GM18907 (cell line): ENCODE data around the gene APBA3.

Experiments
- ATAC-seq: cut with Tn5 transposase; IDR thresholded peaks from one replicate; pipeline ENCODE4 v1.9.1; 2021; ENCODE audit warnings: mild to moderate bottlenecking, moderate library complexity; ENCODE audit not compliant: unreplicated experiment

APBA3 gene, protein sequence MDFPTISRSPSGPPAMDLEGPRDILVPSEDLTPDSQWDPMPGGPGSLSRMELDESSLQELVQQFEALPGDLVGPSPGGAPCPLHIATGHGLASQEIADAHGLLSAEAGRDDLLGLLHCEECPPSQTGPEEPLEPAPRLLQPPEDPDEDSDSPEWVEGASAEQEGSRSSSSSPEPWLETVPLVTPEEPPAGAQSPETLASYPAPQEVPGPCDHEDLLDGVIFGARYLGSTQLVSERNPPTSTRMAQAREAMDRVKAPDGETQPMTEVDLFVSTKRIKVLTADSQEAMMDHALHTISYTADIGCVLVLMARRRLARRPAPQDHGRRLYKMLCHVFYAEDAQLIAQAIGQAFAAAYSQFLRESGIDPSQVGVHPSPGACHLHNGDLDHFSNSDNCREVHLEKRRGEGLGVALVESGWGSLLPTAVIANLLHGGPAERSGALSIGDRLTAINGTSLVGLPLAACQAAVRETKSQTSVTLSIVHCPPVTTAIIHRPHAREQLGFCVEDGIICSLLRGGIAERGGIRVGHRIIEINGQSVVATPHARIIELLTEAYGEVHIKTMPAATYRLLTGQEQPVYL

DNA sequence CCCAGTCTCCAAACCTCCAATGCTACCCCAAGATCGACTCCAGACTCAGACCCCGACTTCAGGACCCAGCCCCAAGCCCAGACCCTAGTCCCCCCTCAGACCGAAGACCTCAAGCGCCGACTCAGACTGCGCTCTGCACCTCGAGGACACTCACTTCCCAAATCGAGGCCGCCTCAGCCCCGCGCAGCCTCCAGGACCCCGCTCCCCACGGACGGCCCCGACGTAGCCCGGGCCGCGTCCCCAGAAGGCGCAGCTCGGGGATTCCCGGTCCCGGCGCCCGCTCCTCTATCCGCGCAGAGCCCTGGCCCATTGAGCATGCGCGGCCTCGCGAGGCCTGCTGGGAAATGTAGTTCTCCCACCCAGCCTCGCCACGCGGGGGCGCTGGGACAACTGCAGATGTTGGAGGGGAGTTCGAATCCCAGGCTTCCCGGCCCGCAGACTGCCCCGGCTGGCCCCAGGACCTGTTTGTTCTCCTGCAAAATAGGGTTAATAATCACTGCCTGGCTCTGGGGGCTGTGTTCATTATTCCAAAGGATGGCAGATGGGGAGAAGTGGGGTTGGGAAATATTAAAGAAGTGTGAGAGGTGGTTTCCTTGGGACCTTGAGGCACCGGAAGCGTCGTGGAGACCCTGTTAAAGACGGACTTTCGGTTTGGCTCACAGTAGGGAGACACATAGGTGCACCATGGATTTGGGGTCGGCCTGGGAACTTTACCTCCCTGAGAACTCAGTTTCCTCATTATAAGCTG, at the start of gene APBA3:
Gene APBA3 (minus strand): TSS at position 311 of the 748 bp plus-strand sequence. CDS start 1,428 bp downstream, outside the sequence.
- peak; percentile 50 for ATAC-seq

DNA sequence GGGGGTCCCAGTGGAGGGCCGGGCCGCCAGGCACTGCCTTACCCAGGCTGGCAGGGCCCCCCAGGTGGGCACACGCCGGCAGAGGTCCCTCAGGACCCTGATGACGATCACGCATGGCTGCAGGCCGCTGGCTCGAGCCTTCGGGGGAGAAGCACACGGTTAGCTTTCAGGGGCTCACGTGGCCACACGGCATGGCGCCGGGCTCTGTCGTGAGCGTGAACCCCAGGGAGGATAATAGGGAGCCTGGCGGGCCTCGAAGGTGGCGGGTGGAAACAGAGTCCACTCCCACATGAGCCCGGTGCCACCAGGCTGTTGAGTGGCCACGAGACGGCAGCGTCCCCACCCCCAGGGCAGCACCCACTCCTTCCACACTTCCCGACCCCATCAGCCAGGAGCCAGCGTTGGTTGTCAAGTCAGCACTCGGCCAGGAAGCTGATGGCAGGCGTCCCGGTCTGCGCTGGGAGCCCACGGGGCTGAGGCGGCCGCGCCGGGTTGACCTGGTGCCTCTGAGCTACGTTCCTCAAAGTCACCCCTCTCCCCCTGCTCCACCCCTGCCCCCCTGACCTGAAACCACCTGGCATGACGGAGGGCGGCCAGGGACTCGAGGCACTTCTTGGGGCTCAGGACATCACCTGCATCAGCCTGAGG, 49.3 kb upstream of the APBA3 start:
- peak; percentile 23 for ATAC-seq

DNA sequence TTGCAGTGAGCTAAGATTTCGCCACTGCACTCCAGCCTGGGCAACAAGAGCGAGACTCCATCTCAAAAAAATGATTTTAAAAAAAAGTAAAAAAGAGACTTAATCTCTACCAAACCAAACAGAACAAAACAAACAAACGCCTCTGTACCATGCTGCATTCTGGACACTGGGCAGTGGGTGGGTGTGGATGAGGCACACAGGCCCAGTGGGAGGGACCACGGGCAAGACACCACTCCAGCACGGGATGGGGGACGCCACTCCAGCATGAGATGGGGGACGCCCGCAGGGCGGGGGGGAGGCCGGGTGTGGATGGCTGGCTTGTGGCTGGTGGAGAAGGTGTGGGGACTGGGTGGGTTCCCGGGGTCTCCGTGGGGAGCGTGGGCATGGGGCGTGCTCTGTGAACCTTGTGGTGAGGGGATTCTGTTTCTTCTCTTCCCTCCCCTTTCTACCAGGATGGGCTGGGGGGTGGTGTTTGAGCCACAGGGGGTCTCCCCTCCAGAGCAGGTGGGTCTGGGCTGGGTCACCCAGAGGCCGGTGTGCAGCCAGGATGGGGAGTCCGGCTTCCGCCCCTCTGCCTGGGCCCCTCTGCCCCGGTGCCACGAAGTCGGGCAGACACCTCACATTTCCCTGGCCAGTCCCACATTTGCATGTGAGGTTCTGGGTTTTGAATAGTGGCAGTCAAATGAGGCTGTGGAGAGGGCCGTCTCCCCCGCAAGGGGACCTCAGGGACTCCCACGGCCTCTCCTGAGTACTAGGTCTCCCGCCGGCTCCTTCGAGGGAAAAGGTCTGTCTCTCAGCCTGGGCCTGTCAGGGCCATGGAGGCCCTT, 48.6 kb upstream of the APBA3 start:
- ATAC-seq, result peak; percentile 55

DNA sequence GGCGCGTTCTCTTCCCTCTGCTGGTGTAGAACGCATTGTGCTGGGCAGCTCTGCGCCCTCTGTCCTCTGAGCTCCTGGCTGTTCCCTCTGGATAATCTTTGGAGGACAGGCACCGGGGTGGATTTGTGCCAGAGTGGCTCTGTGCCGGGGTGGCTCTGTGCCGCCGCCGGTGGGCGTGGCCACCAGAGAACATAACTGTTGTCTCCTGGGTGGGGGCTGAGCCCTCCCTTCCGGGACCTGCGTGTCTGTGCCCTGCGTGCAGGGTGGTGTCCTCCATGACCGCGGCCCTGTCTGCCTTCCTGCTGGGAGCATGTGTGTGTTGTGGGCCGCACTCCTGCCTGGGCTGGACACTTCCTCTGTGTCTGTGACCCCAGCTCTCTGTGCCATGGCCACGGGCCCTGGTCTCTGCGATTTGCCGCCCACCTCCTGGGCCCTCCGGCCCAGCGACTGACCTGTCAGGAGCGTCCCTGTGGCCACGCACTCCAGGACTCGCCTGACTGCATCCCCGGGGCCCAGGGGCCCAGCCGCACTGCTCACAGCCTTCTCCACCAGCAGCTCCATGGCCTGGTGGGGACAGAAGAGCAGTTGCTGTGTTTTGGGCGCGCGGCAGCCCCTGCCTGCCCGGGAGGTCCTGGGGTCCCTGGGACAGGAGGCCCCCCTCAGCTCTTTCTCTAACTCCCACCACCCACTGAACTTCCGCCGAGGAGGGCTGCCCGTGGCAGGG, 47.1 kb upstream of the APBA3 start:
- ATAC-seq, result no peak

DNA sequence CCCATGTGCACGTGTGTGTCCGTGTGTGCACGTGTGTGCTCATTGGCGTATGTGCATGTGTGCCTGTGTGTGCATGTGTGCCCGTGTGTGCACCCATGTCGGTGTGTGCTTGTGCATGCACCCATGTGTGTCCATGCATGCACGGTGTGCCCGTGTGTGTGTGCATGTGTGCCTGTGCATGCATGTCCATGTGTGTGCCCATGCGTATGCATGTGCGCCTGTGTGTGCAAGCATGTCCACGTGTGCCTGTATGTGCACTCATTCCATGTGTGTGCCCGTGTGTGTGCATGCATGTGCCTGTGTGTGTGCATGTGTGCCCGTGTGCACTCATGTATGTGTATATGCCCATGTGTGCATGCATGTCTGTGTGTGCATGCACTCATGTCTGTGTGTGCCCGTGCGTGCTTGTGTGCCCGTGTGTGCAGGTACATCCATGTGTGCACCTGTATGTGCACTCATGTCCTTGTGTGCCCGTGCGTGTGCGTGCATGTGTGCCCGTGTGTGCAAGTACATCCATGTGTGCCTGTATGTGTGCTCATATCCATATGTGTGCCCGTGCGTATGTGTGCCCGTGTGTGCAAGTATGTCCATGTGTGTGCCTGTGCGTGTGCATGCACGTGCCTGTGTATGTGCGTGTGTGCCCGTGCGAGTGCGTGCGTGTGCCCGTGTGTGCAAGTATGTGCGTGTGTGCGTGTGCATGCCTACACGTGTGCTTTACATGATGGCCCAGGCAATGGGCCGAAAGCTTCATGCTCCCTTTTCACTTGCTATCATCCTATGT, 46.3 kb upstream of the APBA3 start:
- no peak for ATAC-seq

DNA sequence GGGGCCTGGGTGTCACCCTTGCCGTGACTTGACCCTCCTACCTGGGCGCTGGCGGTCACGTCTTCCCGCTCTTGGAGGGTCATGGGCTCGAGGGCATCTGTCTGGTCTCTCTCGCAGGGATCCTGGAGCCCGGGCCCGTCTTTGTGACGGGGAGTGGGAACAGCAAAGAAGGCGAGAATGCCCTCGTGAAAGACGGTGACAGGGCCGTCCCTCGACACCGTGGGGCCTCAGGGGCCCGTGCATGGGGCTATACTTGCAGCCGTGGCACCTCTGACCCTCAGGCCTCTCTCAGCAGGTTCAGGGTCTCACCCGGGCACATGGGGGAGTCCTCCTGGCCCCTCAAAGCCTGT, 45.6 kb upstream of the APBA3 start:
- no peak for ATAC-seq

DNA sequence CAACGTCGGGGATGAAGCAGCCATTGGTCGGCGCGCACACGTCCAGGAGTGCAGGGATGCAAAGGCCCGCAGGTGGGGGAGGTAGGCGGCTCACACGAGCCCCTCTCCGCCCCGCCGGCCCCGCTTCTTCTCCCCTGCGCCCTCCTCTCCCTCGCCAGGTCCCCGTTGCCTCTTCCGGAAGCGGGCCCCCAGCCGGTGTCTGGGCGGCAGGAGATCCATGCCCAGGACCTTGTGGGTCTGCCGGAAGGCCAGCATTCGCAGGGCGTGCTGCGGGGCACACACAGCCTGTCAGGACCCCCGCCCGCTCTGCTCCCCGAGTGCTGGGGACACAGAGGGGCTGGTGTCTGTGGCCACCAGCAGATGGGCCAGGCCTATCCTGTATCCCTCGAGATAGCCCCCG, 44.4 kb upstream of the APBA3 start:
- ATAC-seq, result no peak

DNA sequence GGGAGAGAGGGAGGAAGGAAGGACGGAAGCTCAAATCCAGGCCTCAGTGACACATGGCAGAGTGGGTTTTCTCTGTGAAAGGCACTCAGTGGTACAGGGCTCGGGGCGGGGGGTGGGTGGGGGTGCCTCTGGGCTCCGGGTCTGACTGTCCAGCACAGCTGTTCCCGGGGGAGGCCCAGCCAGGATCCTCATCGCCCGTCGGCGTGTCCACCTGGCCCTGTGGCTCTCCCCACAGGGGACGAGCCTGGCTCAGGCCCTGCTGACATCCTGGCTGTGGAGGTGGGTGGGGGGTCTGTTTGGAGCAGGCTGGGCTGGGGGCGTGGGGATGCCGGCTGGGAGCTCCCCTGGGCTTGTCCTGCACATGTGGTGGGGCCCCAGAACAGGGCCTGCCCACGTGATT, 42.9 kb upstream of the APBA3 start:
- ATAC-seq, result no peak

DNA sequence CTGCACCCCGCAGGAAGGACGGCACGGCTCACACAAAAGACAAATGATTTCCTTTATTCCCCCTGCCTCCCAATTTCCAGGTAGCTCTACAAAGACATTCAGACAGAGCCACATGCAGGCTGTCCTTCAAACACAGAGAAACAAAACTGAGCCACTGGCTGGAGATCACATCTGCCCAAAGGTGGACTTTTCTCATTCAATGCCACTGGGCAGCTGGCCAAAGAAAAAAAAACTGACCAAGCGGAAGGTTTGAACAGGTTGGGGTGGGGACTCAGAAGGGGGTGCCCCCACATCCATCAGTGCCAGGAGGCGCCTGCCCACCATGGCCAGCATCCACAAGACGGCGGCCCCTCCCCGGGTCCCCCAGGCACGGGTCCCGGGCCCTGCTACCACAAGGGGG, 42.5 kb upstream of the APBA3 start:
- no peak for ATAC-seq

DNA sequence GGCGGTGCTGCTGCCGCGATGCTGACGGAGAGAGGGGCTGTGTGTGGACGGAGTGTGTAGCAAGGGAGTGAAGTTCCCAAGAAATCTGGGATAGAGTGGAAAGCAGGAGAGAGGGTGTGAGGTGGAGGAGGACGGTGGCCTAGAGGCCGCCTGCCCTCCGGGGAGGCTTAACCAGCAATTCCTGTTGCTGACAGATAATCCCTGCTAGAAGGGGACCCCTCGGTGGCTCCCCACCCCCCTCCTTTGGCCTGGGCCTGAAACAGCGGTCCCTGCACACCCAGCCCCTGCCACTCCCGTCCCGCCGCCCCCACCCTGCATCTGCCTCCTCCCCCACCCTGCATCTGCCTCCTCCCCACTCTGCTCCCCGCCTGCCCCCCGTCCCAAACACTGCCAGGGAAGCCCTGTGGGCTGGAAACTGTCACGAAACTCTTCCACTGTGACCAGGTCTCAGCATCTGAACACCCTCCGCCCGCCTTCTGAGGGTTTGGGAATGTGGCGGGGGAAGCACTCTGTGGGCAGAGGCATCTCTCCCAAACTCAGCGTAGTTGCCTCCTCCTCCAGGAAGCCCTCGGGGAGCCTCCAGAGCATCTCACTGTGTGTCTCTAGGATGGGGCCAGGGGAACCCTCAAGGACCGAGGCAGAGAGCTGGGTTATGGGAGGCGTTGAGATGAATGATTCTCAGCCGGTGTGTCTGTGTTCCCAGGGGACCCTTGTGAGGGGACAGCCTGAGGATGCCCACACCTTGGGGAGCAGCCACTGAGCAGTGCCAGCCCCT, 41.8 kb upstream of the APBA3 start:
- no peak for ATAC-seq

DNA sequence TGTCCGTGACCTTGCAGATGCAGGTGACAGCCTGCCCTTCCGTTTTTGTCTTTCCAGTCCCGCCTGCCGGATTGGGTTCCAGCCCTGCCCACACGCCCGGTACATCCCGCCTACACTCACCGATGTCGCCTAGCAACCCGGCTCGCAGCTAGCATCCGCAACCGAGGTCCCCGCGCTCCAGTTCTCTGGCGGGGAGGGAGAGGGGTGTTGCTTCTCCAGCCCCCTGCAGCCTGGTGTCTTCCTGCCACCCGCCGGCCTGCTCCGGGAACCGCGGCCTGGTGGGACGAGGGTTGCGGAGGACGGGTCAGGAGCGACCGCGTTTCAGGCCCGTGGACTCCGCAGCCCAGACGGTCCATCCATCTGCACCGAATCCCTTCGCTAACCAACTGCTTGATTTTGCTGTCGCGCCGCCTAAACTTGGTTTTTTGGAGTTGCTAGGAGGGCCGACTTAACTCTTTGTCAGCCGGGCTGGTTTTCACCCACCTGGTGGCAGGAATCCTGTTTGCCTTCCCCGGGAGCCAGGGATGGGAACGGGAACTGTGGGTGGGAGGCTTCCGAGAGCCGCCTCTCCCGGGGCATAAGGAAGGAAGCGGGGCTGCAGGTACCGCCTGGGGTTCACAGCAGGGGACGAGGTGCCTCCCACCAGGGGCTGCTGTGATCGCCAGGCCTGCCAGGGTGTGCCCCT, 40.1 kb upstream of the APBA3 start:
- ATAC-seq, result no peak

DNA sequence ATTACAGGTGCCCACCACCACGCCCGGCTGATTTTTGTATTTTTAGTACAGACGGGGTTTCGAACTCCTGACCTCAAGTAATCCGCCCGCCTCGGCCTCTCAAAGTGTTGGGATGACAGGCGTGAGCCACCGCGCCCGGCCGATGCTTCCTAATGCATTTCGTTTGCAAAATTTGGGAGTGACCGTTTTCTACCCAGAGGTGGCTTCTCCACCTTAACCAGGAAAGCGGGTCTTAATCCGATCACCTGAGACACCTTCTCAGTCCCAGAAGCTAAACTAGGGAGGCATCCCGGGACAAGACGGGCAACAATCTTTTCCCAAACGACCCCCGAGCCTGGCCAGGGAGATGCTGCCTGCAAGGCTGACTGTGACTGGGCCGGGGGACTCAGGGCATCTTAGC, 39.5 kb upstream of the APBA3 start:
- no peak for ATAC-seq

DNA sequence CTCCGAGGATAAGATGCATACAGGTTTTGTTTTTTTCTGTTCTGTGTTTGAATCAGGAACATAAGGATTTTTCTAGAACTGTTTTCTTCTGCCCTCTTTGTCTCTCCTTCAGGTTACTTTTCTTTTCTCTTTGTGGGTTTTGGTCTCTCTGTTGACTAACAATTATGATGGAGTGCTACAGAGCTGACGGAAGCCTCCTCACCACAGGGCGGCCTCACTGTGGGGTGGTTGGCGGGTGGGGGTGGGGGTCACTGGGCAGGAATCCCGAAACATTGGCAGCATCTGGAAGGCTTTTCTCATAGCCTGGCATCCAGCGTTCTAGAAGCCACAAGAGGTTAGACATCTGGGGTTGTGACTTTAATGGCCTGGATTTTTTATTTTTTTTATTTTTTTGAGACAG, 36.6 kb upstream of the APBA3 start:
- ATAC-seq, result no peak

DNA sequence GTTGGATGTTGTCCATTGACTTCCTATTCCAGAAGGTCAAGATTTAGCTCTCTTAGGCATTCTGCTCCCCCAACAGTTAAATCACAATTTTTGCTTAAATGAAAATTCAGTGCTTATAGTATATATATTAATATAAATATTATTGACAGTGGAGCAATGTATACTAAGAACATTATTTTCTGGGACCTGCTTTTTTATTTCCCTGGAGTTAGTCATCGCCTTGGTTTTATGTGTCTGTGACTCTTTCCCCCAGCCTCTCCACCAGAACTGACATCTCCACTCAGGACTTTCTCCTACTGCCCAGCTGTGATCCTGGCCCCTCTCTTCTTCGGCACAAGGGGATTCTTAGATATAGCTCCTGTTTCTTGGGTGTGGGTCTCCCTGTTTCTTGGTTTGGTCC, 34.9 kb upstream of the APBA3 start:
- ATAC-seq, result no peak

DNA sequence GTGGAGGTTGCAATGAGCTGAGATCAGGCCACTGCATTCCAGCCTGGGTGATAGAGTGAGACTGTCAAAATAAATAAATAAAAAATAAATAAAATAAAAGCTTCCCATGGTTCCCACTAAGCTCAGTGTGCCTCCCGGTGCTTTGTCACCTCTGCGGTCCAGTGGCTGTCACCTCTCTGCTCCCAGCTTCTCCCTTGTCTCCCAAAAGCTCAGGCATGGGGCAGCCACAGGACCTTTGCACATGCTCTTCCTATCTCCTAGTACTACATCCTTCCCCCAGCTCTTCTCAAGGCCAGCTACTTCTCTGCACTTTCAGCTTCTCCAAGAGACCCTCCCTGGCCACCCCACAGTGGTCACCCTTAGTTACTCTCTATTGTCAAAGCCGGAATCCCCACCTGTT, 32.3 kb upstream of the APBA3 start:
- no peak for ATAC-seq

DNA sequence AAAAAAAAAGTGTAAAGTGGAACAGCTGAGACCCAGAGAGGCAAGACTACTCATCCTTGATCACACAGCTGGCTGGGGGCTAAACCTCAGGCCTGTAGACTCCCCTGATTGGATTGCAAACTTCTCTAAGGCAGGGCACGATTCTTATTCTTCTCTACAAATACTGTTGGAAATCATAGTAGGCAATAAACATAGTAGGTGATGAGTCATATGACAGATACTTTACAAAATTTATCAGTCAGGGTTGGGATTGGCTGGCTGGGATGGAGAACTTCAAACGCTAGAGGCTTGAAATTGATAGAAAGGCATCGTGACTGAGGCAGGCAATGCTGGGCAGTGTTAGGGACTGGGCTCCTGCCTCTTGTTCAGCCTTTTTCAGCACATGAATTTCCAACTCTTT, 30.6 kb upstream of the APBA3 start:
- ATAC-seq, result no peak

DNA sequence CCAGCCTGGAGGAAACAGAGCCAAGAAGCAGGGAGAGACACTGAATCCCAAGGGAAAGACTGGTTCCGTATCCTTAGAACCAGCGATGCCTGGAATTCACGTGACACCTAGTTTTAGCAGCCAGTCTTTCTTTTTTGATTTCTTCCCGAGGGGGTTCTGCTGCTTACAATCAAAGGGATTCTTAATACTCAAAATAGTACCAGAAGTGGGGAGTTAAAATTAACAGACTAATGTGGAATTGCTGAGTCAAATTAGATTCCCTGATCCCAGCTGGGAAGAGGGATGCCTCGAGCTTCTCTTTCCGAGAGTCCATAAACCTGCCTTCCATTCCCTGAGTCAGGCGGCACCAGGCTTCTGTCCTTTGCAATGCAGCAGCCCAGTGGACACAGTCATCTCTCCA, 29.4 kb upstream of the APBA3 start:
- no peak for ATAC-seq

DNA sequence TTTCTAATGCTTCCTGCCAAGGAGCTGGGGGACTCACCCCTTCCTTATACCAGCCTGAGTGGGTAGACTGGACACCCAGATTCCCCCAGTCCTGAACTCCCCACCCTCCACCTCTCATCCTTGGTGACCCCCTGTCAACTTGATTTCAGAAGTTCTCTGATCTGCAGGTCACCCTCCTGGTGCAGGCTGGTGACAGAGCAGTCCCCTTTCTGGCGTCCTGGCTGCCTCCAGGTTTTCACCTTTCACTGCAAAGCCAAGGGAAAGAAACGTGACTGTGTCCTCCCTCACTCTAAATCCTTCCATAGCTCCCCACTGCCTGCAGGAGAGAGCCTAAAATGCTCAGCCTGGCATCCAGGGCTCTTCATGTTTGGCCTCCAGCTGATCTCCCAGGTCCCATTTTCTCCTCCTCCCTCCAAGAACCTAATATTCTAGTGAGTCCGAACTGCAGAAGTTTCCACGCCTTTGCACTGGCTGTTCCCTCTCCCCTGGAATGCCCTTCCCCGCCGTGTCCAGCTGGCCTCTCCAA, 28.8 kb upstream of the APBA3 start:
- ATAC-seq, result no peak
